Endothelial cell of umbilical vein (primary cell): Measurements from ENCODE around the gene KRTAP2-1. TPM values are rescaled to one million over a fixed set of nuclear protein-coding genes. Genes with fewer than 3 reads are reported as not detected.
"Not testable (repeated sequence)": the region's sequence is repeated elsewhere in the genome, so short reads cannot be mapped to it uniquely, and the experiment has no call there.

Experiments used
- BruUV-seq: library from RNA; stranded (reverse); fragments of 400-500 nt; replicated peaks from 2 replicates; lab custom pipeline; 2021; lab: Mats Ljungman, UMichigan
- CTCF ChIA-PET: fragments of 300-600, 350-600 bp; sonication (Branson Sonifier 250); formaldehyde crosslinking; loops from one replicate; lab custom pipeline; 2021; ENCODE audit warnings: antibody characterized with exemption, inconsistent platforms; lab: Charles Lee
- POLR2A ChIA-PET: fragments of 300-600, 350-600 bp; sonication (Branson Sonifier 250); formaldehyde crosslinking; loops from one replicate; lab custom pipeline; 2021; ENCODE audit warnings: antibody characterized with exemption, inconsistent platforms; lab: Charles Lee
- DNase-seq: peaks from one replicate; pipeline ENCODE4 v3.0.0-alpha.2; 2011; ENCODE audit warnings: low read depth, low spot score
- FAIRE-seq: peaks from 2 replicates; lab custom pipeline; 2011; peaks lifted over from hg19 to GRCh38; lab: Jason Lieb, UNC
- H2AFZ ChIP-seq: 2 replicates; pipeline ENCODE4 v1.6.0; 2012; ENCODE audit warnings: low read depth, low read length, control low read depth, inconsistent platforms
- H3K27ac ChIP-seq: 2 replicates; pipeline ENCODE4 v1.5.1; 2011; ENCODE audit warnings: low read depth, mild to moderate bottlenecking, control low read depth, low read length, moderate library complexity; ENCODE audit not compliant: insufficient read depth
- H3K27me3 ChIP-seq, 2 experiments: 2 replicates each; pipeline versions ENCODE4 v1.6.0 to v1.6.1; 2011; ENCODE audit warnings: low read length in 2 of 2, mixed read lengths in 1 of 2; ENCODE audit not compliant: control insufficient read depth in 2 of 2, insufficient read depth in 2 of 2
- H3K36me3 ChIP-seq, 2 experiments: 2 replicates in 1 of 2; 3 replicates in 1 of 2; pipeline ENCODE4 v1.5.1; 2011; ENCODE audit warnings: low read length in 2 of 2, mild to moderate bottlenecking in 1 of 2, moderate library complexity in 1 of 2; ENCODE audit not compliant: control insufficient read depth in 2 of 2, insufficient read depth in 2 of 2; ENCODE audit errors: extremely low read depth in 1 of 2
- H3K4me1 ChIP-seq: 3 replicates; pipeline ENCODE4 v1.5.1; 2011; ENCODE audit warnings: mild to moderate bottlenecking, low read length; ENCODE audit not compliant: control insufficient read depth, insufficient read depth; ENCODE audit errors: extremely low read depth
- H3K4me2 ChIP-seq: 2 replicates; pipeline ENCODE4 v1.6.1; 2011; ENCODE audit warnings: low read length, control low read depth, mixed read lengths; ENCODE audit not compliant: insufficient read depth
- H3K4me3 ChIP-seq, 3 experiments: fragments of 200-600 bp in 1 of 3; sonication (generic), shearing (Covaris generic) in 1 of 3; replicated peaks in 1 of 3; 2 replicates each; pipeline ENCODE4 v1.5.1; 2011 to 2016; ENCODE audit warnings: control low read depth in 3 of 3, low read length in 3 of 3, mild to moderate bottlenecking in 2 of 3, inconsistent platforms in 1 of 3, low read depth in 1 of 3, moderate library complexity in 1 of 3; ENCODE audit not compliant: insufficient read depth in 1 of 3
- H3K79me2 ChIP-seq: 2 replicates; pipeline ENCODE4 v1.6.0; 2012; ENCODE audit warnings: low read length, inconsistent platforms; ENCODE audit not compliant: control insufficient read depth, insufficient read depth
- H3K9ac ChIP-seq: replicated peaks from 2 replicates; pipeline ENCODE3; 2011; ENCODE audit warnings: low read length, control low read depth; ENCODE audit not compliant: insufficient read depth; ENCODE audit errors: extremely low read depth
- H3K9me1 ChIP-seq: replicated peaks from 3 replicates; pipeline ENCODE4 v1.6.0; 2011; ENCODE audit warnings: mild to moderate bottlenecking, low read length; ENCODE audit not compliant: control insufficient read depth, insufficient read depth; ENCODE audit errors: extremely low read depth
- H3K9me3 ChIP-seq: replicated peaks from 2 replicates; pipeline ENCODE4 v1.5.1; 2012; ENCODE audit warnings: low read length, inconsistent platforms; ENCODE audit not compliant: control insufficient read depth, insufficient read depth
- H4K20me1 ChIP-seq: replicated peaks from 2 replicates; pipeline ENCODE3; 2011; ENCODE audit warnings: mild to moderate bottlenecking, low read length; ENCODE audit not compliant: control insufficient read depth, insufficient read depth; ENCODE audit errors: extremely low read depth
- MYC ChIP-seq: IDR thresholded peaks from one replicate; pipeline ENCODE4 v1.6.1; 2011; ENCODE audit warnings: mild to moderate bottlenecking, low read depth, low read length
- POLR2A ChIP-seq: IDR thresholded peaks from 2 replicates; pipeline ENCODE4 v1.6.1; 2012; ENCODE audit warnings: low read depth, mild to moderate bottlenecking, control low read depth, low read length
- dilution Hi-C: fragments of 300-500 bp; cut with MboI; formaldehyde crosslinking; loops from one replicate; pipeline ENCODE4 v1.15.0; 2019; ENCODE audit warnings: low sequenced_read_pairs; ENCODE audit not compliant: extremely low pct_ligation_motif_present
- intact Hi-C: fragments of 100-400 bp; cut with micrococcal nuclease; formaldehyde crosslinking; loops from one replicate; pipeline ENCODE4 v1.10.0; 2022
- polyA plus RNA-seq, 4 experiments: library from polyadenylated mRNA; depleted of rRNA in 3 of 4; stranded (reverse) in 3 of 4; unstranded in 1 of 4; fragments of >200 nt; gene quantifications; 2 replicates each; pipeline versions ENCODE4 v1.2.1 to v1.2.3, GENCODE V29; 2011 to 2012; ENCODE audit warnings: missing spikeins in 1 of 4
- total RNA-seq: library from RNA; stranded (reverse); gene quantifications from 2 replicates; pipeline ENCODE4 v1.2.3, GENCODE V29; 2021

KRTAP2-1 gene
- total and polyA plus RNA-seq, 2 donors (not counting 3 experiments of a cell fraction or from before 2014, with no cell fraction given), result not detected

DNA sequence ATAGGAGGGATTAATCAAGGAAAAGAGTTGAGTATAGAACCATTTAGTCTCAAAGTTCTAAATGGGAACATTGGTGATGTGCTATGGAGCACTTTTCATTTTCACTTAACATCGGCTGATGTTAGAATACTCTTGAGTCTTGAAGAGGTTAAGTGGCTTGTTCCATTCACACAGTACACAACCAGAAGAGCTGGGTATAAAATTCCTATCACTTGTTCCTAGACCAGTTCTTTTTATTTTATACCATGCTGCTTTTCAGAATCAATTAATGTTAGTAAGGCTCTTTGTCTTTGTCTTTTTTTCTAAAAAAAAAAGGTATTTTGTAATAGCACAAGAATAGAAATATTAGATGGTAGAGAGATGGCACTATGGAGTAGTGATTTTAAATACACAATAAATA lies 4.2 kb downstream of the KRTAP2-1 start:
- no TSS peak for BruUV-seq
- H3K4me1 ChIP-seq, result no peaks in the 10 kb centered on the region
- H3K9ac ChIP-seq, result no peak overlapping the region
- no peak overlapping the region for H2AFZ ChIP-seq
- DNase-seq, result no peak
- H4K20me1 ChIP-seq, result no peaks in the 10 kb centered on the region
- H3K36me3 ChIP-seq, result no peaks in the 10 kb centered on the region
- POLR2A ChIA-PET, result no interaction called here
- no peaks in the 10 kb centered on the region for H3K9me1 ChIP-seq
- no peaks in the 10 kb centered on the region for H3K9me3 ChIP-seq
- CTCF ChIA-PET, result interaction anchor here (1.0 kb wide), 1 partner anchor 8 kb away, joined by 3 read pairs; the partner anchor contains the start of gene KRTAP1-3
- dilution Hi-C loops, result no loop called here
- no peak for FAIRE-seq
- intact Hi-C loops, result no loop called here
- no peak overlapping the region for H3K4me2 ChIP-seq
- H3K79me2 ChIP-seq, result no peaks in the 10 kb centered on the region
- no peak overlapping the region for H3K4me3 ChIP-seq
- H3K27me3 ChIP-seq, result peaks cover 0 to 4% of the 10 kb centered on the region in 2 experiments
- H3K27ac ChIP-seq, result no peak overlapping the region
- TF ChIP-seq POLR2A, result no peak
- no peak for TF ChIP-seq MYC

DNA sequence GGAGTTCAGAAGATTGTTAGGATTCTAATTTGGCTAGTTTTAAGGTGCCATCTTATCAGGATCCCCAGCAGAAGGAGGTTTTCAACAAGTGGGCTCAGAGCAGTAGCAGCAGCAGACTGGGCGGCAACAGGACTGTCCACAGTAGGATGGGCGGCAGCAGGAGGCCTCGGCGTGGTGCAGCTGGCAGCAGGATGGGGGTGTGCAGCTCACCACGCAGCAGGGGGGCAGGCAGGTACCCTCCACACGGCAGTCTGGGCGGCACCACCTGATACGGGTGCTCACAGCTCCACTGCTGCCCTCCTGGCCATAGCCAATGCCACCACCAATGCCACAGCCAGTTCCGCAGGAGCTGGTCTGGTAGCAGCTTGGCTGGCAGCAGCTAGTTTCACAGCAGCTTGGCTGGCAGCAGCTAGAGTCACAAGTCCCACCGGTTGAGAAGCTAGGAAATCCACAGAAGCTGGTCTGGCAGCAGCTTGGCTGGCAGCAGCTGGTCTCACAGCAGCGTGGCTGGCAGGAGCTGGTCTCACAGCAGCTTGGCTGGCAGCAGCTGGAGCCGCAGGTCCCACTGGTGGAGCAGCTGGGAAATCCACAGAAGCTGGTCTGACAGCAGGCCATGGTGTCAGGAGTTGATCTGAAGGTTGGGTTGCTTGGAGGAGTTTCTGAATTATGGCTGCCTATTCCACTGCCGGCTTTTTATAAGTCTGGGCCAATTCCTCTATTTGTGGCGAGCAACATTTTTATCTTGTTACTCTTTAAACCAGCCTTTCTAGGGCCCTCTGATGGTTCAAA lies 6.1 kb downstream of the KRTAP2-1 start, which contains the start of gene KRTAP1-1:
Gene KRTAP1-1 (minus strand): TSS at position 668 of the 789 bp plus-strand sequence. CDS start 53 bp downstream, at position 615.
- H3K27ac ChIP-seq, BruUV-seq, H3K27me3 ChIP-seq, H3K9me3 ChIP-seq, H3K9me1 ChIP-seq, dilution Hi-C loops, H3K36me3 ChIP-seq, CTCF ChIA-PET, H3K4me3 ChIP-seq, H3K79me2 ChIP-seq, H3K4me2 ChIP-seq, H3K9ac ChIP-seq, DNase-seq, H4K20me1 ChIP-seq, FAIRE-seq, POLR2A ChIA-PET, H3K4me1 ChIP-seq, H2AFZ ChIP-seq, intact Hi-C loops: not testable (repeated sequence)
